Kidney epithelial cell (primary cell): ENCODE measurements around the gene RXRA. TPM values are rescaled to one million over a fixed set of nuclear protein-coding genes. Genes with fewer than 3 reads are reported as not detected.

Experiments used
- DNase-seq: peaks from one replicate; pipeline ENCODE4 v3.0.0-alpha.2; 2010; ENCODE audit warnings: low read depth
- H3K27me3 ChIP-seq: 2 replicates; pipeline ENCODE4 v1.6.0; 2011; ENCODE audit warnings: low read length; ENCODE audit not compliant: control insufficient read depth, insufficient read depth
- H3K36me3 ChIP-seq: 2 replicates; pipeline ENCODE4 v1.5.1; 2011; ENCODE audit warnings: low read length; ENCODE audit not compliant: control insufficient read depth, insufficient read depth
- H3K4me3 ChIP-seq: 2 replicates; pipeline ENCODE4 v1.5.1; 2011; ENCODE audit warnings: low read depth, mild to moderate bottlenecking, control low read depth, low read length
- total RNA-seq: library from RNA; depleted of rRNA; stranded (reverse); fragments of >200 nt; gene quantifications from 2 replicates; pipeline ENCODE4 v1.2.3, GENCODE V29; 2015
- TF ChIP-seq, protein P1 (sequence below): IDR thresholded peaks from 2 replicates; pipeline ENCODE4 v1.5.1; 2011; ENCODE audit warnings: mild to moderate bottlenecking, moderate library complexity, low read length, control low read depth, inconsistent platforms; ENCODE audit not compliant: insufficient read depth, poor library complexity, severe bottlenecking

Gene RXRA
- total RNA-seq, 1 donor from 2014 or later, result 15.0 TPM

DNA sequence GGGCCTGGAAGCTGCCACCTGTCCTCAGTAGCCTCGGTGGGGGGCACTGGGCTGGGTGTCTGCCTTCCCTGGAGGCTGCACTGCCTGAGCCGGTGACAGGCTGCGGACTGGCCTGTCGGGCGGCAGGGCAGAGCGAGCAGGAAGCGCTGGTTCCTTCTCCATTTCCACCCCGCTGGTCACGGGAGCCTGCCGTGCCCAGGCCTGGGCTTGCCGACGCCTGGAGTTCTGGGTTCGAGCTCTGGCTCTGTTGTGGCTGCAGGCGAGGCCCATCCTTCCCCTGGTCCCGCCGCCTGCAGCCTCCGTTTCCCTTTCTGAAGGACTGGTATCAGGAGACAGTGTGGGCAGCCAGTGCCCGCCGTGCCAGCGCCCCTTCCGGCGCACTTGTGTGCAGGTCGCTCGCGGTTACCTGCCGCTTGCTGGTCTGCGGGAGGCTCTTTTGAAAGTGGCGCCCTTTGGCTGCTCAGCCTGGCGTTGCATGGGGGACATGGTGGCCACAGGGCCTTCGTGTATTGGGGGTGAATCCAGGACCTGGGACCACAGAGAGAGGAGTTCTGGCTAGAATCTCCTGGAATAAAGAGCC, 34.0 kb downstream of the RXRA start:
- Histone ChIP-seq H3K27me3 (no peaks in the 10 kb centered on the region), H3K36me3 (no peaks in the 10 kb centered on the region), H3K4me3 (no peak overlapping the region)
- TF ChIP-seq, protein P1, sequence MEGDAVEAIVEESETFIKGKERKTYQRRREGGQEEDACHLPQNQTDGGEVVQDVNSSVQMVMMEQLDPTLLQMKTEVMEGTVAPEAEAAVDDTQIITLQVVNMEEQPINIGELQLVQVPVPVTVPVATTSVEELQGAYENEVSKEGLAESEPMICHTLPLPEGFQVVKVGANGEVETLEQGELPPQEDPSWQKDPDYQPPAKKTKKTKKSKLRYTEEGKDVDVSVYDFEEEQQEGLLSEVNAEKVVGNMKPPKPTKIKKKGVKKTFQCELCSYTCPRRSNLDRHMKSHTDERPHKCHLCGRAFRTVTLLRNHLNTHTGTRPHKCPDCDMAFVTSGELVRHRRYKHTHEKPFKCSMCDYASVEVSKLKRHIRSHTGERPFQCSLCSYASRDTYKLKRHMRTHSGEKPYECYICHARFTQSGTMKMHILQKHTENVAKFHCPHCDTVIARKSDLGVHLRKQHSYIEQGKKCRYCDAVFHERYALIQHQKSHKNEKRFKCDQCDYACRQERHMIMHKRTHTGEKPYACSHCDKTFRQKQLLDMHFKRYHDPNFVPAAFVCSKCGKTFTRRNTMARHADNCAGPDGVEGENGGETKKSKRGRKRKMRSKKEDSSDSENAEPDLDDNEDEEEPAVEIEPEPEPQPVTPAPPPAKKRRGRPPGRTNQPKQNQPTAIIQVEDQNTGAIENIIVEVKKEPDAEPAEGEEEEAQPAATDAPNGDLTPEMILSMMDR, result no peak
- no peak for DNase-seq

DNA sequence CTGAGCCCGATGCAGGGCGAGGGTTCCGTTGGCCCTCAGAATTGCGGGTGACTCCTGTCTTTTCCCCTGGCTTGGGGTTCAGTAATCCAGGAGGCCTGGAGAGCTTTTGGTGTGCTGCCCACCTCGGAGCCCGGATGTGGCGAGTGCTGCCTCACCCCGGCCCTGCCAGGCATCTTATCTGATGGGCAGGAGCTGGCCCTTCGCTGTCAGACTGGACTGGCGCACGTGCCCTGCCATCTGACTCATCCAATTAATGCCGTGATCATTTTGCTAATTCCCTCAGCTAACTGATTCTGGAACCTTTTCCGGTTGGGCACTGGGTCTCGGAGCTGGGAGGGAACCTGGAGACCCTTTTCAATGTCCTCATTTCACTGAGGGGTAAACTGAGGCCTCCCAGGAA, 34.6 kb downstream of the RXRA start:
- TF ChIP-seq, protein P1, result no peak
- H3K36me3 ChIP-seq, result no peaks in the 10 kb centered on the region
- no peaks in the 10 kb centered on the region for H3K27me3 ChIP-seq
- no peak for DNase-seq
- H3K4me3 ChIP-seq, result no peak overlapping the region

DNA sequence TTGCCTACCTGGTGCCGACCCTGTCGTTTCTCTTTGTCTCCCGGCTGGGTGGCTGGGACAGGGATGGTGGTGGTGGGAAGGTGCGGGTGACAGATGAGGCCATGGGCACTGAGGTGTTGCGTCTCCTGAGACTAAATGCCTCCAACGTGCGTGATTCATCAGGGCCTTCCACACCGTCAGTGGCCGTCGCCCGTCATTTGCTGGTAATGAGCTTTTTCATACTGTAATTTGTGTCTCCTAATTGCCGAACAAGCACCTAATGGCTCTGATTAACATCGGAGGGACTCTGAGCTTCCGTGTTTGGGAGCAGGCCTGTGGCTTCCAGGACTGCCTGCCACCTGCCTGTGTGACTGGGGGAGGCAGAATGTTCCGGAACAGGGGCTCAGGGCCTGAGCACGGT, 35.2 kb downstream of the RXRA start:
- no peak for DNase-seq
- no peaks in the 10 kb centered on the region for H3K27me3 ChIP-seq
- TF ChIP-seq, protein P1, result no peak

DNA sequence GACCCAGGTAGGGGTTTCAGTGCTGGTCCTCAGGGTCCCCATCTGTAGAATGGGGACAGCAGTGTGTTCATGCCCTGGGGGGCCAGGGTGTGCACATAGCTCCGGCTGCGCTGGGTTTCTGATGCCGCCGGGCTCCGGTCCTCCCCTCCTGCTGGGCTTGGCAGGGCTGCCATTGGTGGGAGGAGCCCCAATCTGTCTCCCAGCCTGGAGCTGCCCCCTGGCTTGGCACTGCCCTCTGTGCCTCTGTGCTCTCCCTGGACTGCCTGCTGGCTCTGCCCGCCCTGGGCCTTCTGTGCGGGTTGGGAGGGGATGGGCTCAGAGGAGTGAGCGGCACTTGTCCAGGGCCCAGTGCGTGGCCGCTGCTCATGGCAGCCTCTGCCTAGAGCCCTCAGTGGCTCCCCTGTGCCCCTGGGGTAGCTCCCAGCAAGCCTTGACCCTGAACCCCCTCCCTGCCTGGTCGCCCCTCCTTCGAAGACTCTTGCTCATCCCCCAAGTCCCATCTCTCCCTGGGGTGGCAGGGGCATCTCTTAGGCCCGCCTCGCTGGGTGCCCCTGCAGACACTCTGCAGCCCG, 35.7 kb downstream of the RXRA start:
- H3K4me3 ChIP-seq, result no peak overlapping the region
- H3K27me3 ChIP-seq, result no peaks in the 10 kb centered on the region
- TF ChIP-seq, protein P1, result no peak
- no peak for DNase-seq
- no peaks in the 10 kb centered on the region for H3K36me3 ChIP-seq

More for the DNA sequence above, 35.2 kb downstream of the RXRA start:
- Histone ChIP-seq H3K36me3 (no peaks in the 10 kb centered on the region), H3K4me3 (no peak overlapping the region)

DNA sequence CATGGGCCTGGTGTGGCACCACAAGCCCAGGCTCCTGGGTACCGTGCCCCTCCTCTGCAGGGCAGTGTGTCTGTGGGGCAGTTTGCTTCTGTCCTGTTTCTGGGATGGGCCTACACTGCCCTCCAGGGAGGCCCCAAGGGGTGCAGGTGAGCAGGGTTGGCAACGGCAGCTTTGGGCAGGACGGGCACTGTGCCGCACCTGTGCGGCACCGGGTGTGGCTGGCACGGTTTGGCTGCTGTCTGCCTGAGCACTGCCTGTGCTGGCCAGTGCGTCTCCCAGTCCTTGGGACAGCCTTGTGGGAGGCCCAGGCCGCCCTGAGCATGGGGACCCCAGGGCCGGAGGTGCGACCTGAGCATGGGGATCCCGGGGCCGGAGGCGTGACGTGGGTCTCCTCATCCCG, 37.2 kb downstream of the RXRA start:
- Histone ChIP-seq H3K4me3 (no peak overlapping the region), H3K27me3 (no peaks in the 10 kb centered on the region), H3K36me3 (no peaks in the 10 kb centered on the region)
- TF ChIP-seq, protein P1, result no peak
- no peak for DNase-seq
